Endothelial cell (in vitro differentiated cells): Measurements from ENCODE around the gene CAMTA1. TPM values are rescaled to one million over a fixed set of nuclear protein-coding genes. Genes with fewer than 3 reads are reported as not detected.

Experiments
- DNase-seq: peaks from one replicate; pipeline ENCODE4 v3.0.0; 2021; ENCODE audit warnings: low spot score
- H3K27ac Mint-ChIP-seq: one replicate; pipeline ENCODE4 v1.8.0; 2021; ENCODE audit warnings: mixed read lengths, inconsistent platforms; ENCODE audit not compliant: unreplicated experiment
- H3K27me3 Mint-ChIP-seq: one replicate; pipeline ENCODE4 v1.8.0; 2021; ENCODE audit warnings: mild to moderate bottlenecking, moderate library complexity, mixed read lengths, inconsistent platforms; ENCODE audit not compliant: unreplicated experiment
- H3K36me3 Mint-ChIP-seq: one replicate; pipeline ENCODE4 v1.8.0; 2021; ENCODE audit warnings: mild to moderate bottlenecking, low read depth, mixed read lengths, inconsistent platforms; ENCODE audit not compliant: unreplicated experiment
- H3K4me1 Mint-ChIP-seq: one replicate; pipeline ENCODE4 v1.8.0; 2021; ENCODE audit warnings: mild to moderate bottlenecking, mixed read lengths, inconsistent platforms; ENCODE audit not compliant: unreplicated experiment
- H3K4me3 Mint-ChIP-seq: one replicate; pipeline ENCODE4 v1.8.0; 2021; ENCODE audit warnings: mild to moderate bottlenecking, mixed read lengths, inconsistent platforms; ENCODE audit not compliant: unreplicated experiment
- H3K9me3 Mint-ChIP-seq: one replicate; pipeline ENCODE4 v1.8.0; 2021; ENCODE audit warnings: mixed read lengths, inconsistent platforms; ENCODE audit not compliant: unreplicated experiment
- total RNA-seq: library from RNA; stranded (reverse); fragmentation: NEBNext Ultra II Directional; extraction: Animal tissue kit (Norgen Biotek cat#: 25700); gene quantifications from one replicate; pipeline ENCODE4 v1.2.1, GENCODE V29; 2021; ENCODE audit not compliant: unreplicated experiment
- TF ChIP-seq, protein P1 (sequence below): fragments of 200-600 bp; sonication (generic); IDR thresholded peaks from one replicate; pipeline ENCODE4 v1.5.0; 2021; ENCODE audit warnings: antibody characterized with exemption; ENCODE audit not compliant: unreplicated experiment

Gene CAMTA1
- total RNA-seq, 1 donor from 2014 or later = 87.3 TPM

DNA sequence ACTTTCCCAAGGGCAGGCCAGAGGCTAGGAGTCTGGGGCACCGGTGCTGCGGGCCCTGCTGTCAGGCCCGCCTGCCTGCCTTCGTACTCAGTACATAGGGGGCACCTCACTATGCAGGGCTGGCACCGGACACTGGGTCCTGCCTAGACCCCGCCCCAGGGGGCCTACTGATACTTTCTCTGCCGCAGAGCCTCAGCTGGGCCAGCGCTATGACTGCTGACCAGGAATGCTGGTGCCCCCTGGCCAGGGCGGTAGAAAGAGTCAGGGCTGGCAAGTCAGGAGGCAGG, 857.1 kb downstream of the CAMTA1 start:
- no peaks in the 10 kb centered on the region for H3K36me3 Mint-ChIP-seq
- no peaks in the 10 kb centered on the region for H3K9me3 Mint-ChIP-seq
- no peak overlapping the region for H3K4me3 Mint-ChIP-seq
- TF ChIP-seq, protein P1, sequence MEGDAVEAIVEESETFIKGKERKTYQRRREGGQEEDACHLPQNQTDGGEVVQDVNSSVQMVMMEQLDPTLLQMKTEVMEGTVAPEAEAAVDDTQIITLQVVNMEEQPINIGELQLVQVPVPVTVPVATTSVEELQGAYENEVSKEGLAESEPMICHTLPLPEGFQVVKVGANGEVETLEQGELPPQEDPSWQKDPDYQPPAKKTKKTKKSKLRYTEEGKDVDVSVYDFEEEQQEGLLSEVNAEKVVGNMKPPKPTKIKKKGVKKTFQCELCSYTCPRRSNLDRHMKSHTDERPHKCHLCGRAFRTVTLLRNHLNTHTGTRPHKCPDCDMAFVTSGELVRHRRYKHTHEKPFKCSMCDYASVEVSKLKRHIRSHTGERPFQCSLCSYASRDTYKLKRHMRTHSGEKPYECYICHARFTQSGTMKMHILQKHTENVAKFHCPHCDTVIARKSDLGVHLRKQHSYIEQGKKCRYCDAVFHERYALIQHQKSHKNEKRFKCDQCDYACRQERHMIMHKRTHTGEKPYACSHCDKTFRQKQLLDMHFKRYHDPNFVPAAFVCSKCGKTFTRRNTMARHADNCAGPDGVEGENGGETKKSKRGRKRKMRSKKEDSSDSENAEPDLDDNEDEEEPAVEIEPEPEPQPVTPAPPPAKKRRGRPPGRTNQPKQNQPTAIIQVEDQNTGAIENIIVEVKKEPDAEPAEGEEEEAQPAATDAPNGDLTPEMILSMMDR = no peak
- H3K4me1 Mint-ChIP-seq = peaks cover 16% of the 10 kb centered on the region
- no peak for DNase-seq
- H3K27me3 Mint-ChIP-seq = peaks cover 12% of the 10 kb centered on the region
- H3K27ac Mint-ChIP-seq = no peak overlapping the region

DNA sequence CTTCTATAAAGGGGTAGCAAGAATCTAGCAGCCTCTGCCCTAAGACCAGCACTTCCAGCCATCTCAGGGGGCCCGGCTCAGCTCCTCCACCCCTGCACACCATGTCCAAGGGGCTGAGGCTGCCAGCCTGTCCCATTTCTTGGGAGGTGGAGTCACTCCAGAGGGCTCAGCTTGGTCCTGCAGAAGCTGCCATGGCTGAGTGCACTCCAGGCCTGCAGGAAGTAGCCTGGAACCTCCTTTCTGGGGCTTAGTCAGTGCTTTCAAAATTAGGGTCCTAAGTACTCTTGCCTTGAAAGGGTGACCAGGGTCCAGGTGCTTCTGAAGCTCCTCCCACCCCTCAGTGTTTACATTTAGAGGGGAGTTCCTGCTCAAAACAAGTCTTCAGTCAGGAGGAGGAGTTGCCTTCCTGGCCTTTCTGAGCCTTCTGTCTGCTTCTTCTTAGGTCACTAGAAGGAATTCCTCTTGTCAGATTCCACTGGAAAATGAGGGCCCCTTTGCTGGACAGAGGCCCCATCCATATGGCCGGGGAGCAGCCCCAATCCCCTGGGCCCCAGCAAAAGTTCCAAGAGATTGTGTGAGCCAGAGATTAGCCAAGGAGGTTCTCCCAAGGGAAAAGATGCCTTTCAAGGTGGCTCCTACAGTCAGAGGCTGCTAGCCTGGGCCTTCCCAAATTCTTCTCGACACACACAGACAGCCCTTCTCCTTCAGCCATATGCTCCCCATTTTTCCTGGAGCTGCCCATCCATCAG, 857.7 kb downstream of the CAMTA1 start:
- Mint-ChIP-seq H3K4me1 (peaks cover 12% of the 10 kb centered on the region), H3K27me3 (peaks cover 9% of the 10 kb centered on the region), H3K9me3 (no peaks in the 10 kb centered on the region), H3K4me3 (no peak overlapping the region), H3K36me3 (no peaks in the 10 kb centered on the region), H3K27ac (no peak overlapping the region)
- TF ChIP-seq, protein P1 = no peak
- no peak for DNase-seq

- Mint-ChIP-seq H3K4me3 (no peak overlapping the region), H3K27ac (no peak overlapping the region), H3K9me3 (no peaks in the 10 kb centered on the region), H3K4me1 (peaks cover 7% of the 10 kb centered on the region), H3K36me3 (no peaks in the 10 kb centered on the region), H3K27me3 (peaks cover 6% of the 10 kb centered on the region)
- TF ChIP-seq, protein P1 = no peak
- DNase-seq = no peak
Observed at GRCh38 chr1:7643530-7643929, 858.3 kb downstream of the CAMTA1 start.

GRCh38 chr1:7644086-7644485, 858.8 kb downstream of the CAMTA1 start:
- Mint-ChIP-seq H3K9me3 (no peaks in the 10 kb centered on the region), H3K27me3 (peaks cover 6% of the 10 kb centered on the region), H3K4me3 (no peak overlapping the region), H3K4me1 (peaks cover 7% of the 10 kb centered on the region), H3K27ac (no peak overlapping the region), H3K36me3 (no peaks in the 10 kb centered on the region)
- DNase-seq = no peak
- TF ChIP-seq, protein P1 = no peak

- DNase-seq = no peak
- no peak overlapping the region for H3K27ac Mint-ChIP-seq
- H3K9me3 Mint-ChIP-seq = no peaks in the 10 kb centered on the region
- H3K4me1 Mint-ChIP-seq = peaks cover 7% of the 10 kb centered on the region
- TF ChIP-seq, protein P1 = no peak
- H3K4me3 Mint-ChIP-seq = no peak overlapping the region
- H3K36me3 Mint-ChIP-seq = no peaks in the 10 kb centered on the region
- no peaks in the 10 kb centered on the region for H3K27me3 Mint-ChIP-seq
Observed at GRCh38 chr1:7644961-7645750, 859.9 kb downstream of the CAMTA1 start.
